DOHH2 (cell line): Measurements from ENCODE around the gene HECW1.

Experiments used
- H3F3A ChIP-seq: fragments of 200-600 bp; sonication (generic), shearing (Covaris generic); 2 replicates; pipeline ENCODE4 v1.6.0; 2016; ENCODE audit warnings: antibody characterized with exemption, mild to moderate bottlenecking; ENCODE audit not compliant: control insufficient read depth, insufficient read depth
- H3K27ac ChIP-seq: fragments of 200-600 bp; sonication (generic); 2 replicates; pipeline ENCODE4 v1.5.1; 2014; ENCODE audit warnings: low read depth, mild to moderate bottlenecking, low read length, moderate library complexity
- H3K27me3 ChIP-seq: fragments of 200-600 bp; sonication (generic); 2 replicates; pipeline ENCODE4 v1.6.1; 2014; ENCODE audit warnings: mild to moderate bottlenecking, low read length, mixed read lengths; ENCODE audit not compliant: control insufficient read depth
- H3K36me3 ChIP-seq: fragments of 200-600 bp; sonication (generic); 2 replicates; pipeline ENCODE4 v1.6.1; 2014; ENCODE audit warnings: mild to moderate bottlenecking, low read length, moderate library complexity, mixed read lengths; ENCODE audit not compliant: control insufficient read depth
- H3K4me1 ChIP-seq: fragments of 200-600 bp; sonication (generic); 2 replicates; pipeline ENCODE4 v1.6.1; 2014; ENCODE audit warnings: mild to moderate bottlenecking, low read length, mixed read lengths; ENCODE audit not compliant: control insufficient read depth
- H3K4me2 ChIP-seq: fragments of 200-600 bp; sonication (generic); 2 replicates; pipeline ENCODE4 v1.6.0; 2014; ENCODE audit warnings: mild to moderate bottlenecking, low read length, moderate library complexity
- H3K4me3 ChIP-seq: fragments of 200-600 bp; sonication (generic); 2 replicates; pipeline ENCODE4 v1.5.1; 2014; ENCODE audit warnings: mild to moderate bottlenecking, low read length, mixed read lengths
- H3K79me2 ChIP-seq: fragments of 200-600 bp; sonication (generic); 2 replicates; pipeline ENCODE4 v1.6.1; 2014; ENCODE audit warnings: mild to moderate bottlenecking, low read length, mixed read lengths; ENCODE audit not compliant: control insufficient read depth
- H3K9me2 ChIP-seq: fragments of 200-600 bp; sonication (generic); replicated peaks from 2 replicates; pipeline ENCODE4 v1.6.1; 2014; ENCODE audit warnings: mild to moderate bottlenecking, low read length, mixed read lengths; ENCODE audit not compliant: control insufficient read depth
- H3K9me3 ChIP-seq: fragments of 200-600 bp; sonication (generic); 2 replicates; pipeline ENCODE4 v1.6.1; 2014; ENCODE audit warnings: antibody characterized with exemption, low read length, mixed read lengths; ENCODE audit not compliant: control insufficient read depth, insufficient read depth
- H4K20me1 ChIP-seq: fragments of 200-600 bp; sonication (generic); 2 replicates; pipeline ENCODE4 v1.6.0; 2014; ENCODE audit warnings: low read depth, mild to moderate bottlenecking, antibody characterized with exemption, low read length, moderate library complexity; ENCODE audit not compliant: control insufficient read depth, insufficient read depth
- CTCF ChIP-seq: fragments of 200-600 bp; sonication (generic); IDR thresholded peaks from one replicate; pipeline ENCODE4 v1.5.1; 2014; ENCODE audit warnings: antibody characterized with exemption, mild to moderate bottlenecking, low read depth, low read length; ENCODE audit not compliant: poor library complexity, severe bottlenecking
- EZH2phosphoT487 ChIP-seq: fragments of 200-600 bp; sonication (generic); IDR thresholded peaks from 2 replicates; pipeline ENCODE4 v1.6.1; 2017; ENCODE audit warnings: borderline replicate concordance, mild to moderate bottlenecking, antibody characterized with exemption, low read length, moderate library complexity, mixed read lengths

The HECW1 gene

GRCh38 chr7:43511769-43512515, 399.5 kb downstream of the HECW1 start:
- Histone ChIP-seq H3K4me2 (no peak overlapping the region), H3K36me3 (no peaks in the 10 kb centered on the region)

DNA sequence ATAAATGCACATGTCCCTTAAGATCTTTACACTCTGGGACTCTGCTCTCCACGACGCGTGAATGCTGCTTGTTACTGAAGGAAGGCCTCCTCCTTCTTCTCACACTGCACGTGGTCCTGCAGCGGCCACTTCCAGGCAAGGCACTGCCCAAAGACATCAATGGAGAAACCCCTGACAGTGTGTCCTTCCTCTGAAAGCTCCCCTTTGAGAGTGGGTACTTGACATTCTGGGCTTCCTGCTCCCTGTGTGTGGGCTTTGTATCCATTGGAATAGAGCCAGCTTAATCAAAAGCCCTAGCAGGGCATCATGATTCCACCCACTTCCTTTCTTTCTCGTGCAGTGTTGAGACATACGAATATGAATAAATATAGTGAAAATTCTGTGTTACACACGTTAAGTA, 400.8 kb downstream of the HECW1 start:
- Histone ChIP-seq H3K9me2 (no peaks in the 10 kb centered on the region), H3K79me2 (no peaks in the 10 kb centered on the region), H3K27me3 (peaks cover 25% of the 10 kb centered on the region), H3K36me3 (no peaks in the 10 kb centered on the region), H3F3A (no peaks in the 10 kb centered on the region), H3K27ac (no peak overlapping the region), H3K9me3 (no peaks in the 10 kb centered on the region), H3K4me3 (no peak overlapping the region), H3K4me1 (no peaks in the 10 kb centered on the region), H4K20me1 (no peaks in the 10 kb centered on the region), H3K4me2 (no peak overlapping the region)
- TF ChIP-seq EZH2phosphoT487 (no peak), CTCF (no peak)

More at GRCh38 chr7:43511769-43512515, 399.5 kb downstream of the HECW1 start:
- H3K79me2 ChIP-seq: no peaks in the 10 kb centered on the region
- H4K20me1 ChIP-seq: no peaks in the 10 kb centered on the region
- H3F3A ChIP-seq: no peaks in the 10 kb centered on the region
- TF ChIP-seq EZH2phosphoT487: no peak
- TF ChIP-seq CTCF: no peak
- no peaks in the 10 kb centered on the region for H3K9me2 ChIP-seq
- no peaks in the 10 kb centered on the region for H3K9me3 ChIP-seq
- H3K4me1 ChIP-seq: no peaks in the 10 kb centered on the region
- H3K4me3 ChIP-seq: no peak overlapping the region
- peaks cover 23% of the 10 kb centered on the region for H3K27me3 ChIP-seq
- no peak overlapping the region for H3K27ac ChIP-seq

GRCh38 chr7:43516581-43517342, 404.3 kb downstream of the HECW1 start:
- Histone ChIP-seq H3K4me1 (no peaks in the 10 kb centered on the region), H3K9me2 (no peaks in the 10 kb centered on the region), H3K27ac (no peak overlapping the region), H3K79me2 (no peaks in the 10 kb centered on the region), H3K4me3 (no peak overlapping the region), H3K4me2 (no peak overlapping the region), H3K27me3 (peaks cover 25% of the 10 kb centered on the region), H3F3A (no peaks in the 10 kb centered on the region), H3K36me3 (no peaks in the 10 kb centered on the region), H3K9me3 (no peaks in the 10 kb centered on the region), H4K20me1 (no peaks in the 10 kb centered on the region)
- no peak for TF ChIP-seq CTCF
- TF ChIP-seq EZH2phosphoT487: no peak
